HFF-Myc (cell line): ENCODE measurements around the gene F2.

Experiments
- DNase-seq: peaks from one replicate; pipeline ENCODE4 v3.0.0-alpha.2; 2011; ENCODE audit warnings: low read depth; ENCODE audit errors: extremely low read depth
- H3K4me3 ChIP-seq: replicated peaks from 2 replicates; pipeline ENCODE4 v1.5.1; 2011; ENCODE audit warnings: low read depth, mild to moderate bottlenecking, control low read depth, low read length
- CTCF ChIP-seq: IDR thresholded peaks from 2 replicates; pipeline ENCODE4 v1.5.1; 2012; ENCODE audit warnings: mild to moderate bottlenecking, low read depth, low read length, control low read depth; ENCODE audit errors: missing control alignments

Gene F2

GRCh38 chr11:46675288-46675851 lies 43.6 kb upstream of the F2 start:
- DNase-seq, result no peak
- TF ChIP-seq CTCF, result no peak
- H3K4me3 ChIP-seq, result no peak overlapping the region

DNA sequence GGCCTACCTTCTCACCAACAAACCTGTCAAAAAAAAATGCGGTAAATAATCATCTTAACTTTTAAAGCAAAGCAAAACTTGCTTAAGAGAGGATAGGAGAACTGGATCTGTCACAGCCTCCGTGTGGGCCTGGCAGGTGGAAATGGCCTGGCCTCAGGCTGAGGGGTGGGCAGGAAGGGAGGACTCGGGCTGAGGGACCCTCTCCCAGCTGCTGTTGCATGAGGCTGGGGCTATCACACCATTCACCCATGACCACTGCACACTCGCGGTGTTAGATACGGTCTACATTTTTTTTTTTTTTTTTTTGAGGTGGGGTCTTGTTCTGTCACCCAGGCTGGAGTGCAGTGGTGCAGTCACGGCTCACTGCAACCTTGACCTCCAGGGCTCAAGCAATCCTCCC lies 43.1 kb upstream of the F2 start:
- TF ChIP-seq CTCF, result no peak
- DNase-seq, result no peak
- H3K4me3 ChIP-seq, result no peak overlapping the region

DNA sequence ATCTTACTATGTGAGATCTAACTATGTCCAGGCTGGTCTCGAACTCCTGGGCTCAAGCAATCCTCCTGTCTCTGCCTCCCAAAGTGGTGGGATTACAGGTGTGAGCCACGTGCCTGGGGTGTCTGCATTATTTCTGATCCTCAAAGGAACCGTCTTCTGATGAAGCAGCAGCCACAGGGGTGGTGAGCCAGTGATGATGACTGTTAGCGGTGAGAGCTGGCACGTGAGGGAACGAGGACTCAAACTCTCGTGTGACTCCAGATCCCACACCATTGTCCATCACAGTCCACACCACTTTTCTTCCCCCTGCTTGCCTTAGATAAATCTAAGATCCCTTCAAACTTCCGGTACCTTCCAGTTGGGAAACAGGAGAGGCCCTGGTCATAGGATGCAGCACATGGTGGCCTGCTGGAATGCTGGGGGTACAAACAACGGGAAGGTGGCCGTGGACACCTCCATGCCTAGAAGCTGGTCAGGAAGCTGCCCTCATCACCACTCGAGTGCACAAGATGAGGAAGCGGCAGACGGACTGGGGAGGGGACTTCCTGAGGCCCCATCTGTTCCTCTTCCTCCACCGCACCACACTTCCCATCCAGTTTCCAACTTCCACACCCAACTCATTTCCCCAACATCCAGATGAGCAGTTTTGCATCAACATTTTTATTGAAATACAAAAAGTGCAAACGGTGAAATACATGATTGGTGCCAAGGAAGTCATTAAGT lies 42.4 kb upstream of the F2 start:
- H3K4me3 ChIP-seq, result no peak overlapping the region
- DNase-seq, result no peak
- no peak for TF ChIP-seq CTCF

DNA sequence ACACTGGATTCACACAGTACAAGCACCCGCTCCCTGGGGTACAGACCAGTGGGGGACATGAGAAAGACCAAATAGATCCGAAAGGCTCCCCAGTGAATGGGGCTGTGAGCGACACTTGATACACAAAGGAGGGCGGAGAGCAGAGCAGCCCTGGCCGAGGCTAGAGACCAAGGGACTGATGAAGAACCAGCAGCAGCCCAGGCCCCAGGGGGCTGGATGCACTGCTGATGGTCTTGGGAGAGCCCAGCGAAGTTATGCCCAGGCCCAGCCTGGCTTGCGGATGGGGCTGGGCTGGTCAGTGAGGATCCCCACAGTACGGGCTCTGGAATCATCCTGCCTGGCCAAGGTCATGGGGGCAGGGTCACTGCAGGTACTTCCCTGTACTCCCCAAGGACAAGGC lies 41.8 kb upstream of the F2 start:
- no peak for TF ChIP-seq CTCF
- no peak for DNase-seq
- no peak overlapping the region for H3K4me3 ChIP-seq

DNA sequence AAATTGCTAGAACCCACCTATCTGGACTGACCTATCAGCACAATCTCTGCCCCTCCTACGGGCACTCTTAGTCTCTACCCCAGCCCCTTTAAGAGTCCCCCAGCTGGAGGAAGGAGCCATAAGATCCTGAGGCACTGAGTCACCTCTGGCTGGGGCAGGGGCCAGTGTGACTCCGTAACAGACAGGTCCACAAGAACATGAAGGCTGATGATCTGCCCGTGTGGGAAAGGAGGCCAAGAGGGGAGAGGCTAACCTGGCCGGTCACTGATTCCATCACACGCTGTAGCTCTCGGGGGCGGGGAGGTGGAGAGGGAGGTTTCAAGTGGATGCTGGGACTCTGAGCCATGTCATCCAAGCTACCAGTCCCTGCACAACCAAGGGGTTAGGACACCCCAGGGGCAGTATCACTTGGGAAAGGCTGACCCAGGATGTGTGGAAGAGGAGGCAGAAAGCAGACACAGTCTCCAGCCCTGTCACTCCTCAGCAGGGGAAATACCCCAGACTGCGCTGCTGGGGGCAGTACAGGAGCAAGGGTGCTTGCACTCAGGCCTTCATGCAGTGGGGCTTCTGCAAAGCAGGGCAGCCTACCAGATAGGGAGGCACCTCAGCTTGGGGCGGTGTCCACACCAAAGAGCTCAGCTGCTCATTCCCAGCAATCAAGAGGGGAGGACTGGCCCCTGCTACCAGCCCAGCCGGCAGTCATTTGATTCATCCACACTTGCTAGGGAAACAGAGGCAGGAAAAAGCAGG lies 40.8 kb upstream of the F2 start:
- no peak for TF ChIP-seq CTCF
- H3K4me3 ChIP-seq, result no peak overlapping the region
- DNase-seq, result no peak

- no peak overlapping the region for H3K4me3 ChIP-seq
- no peak for DNase-seq
- TF ChIP-seq CTCF, result no peak
Measured at GRCh38 chr11:46678741-46679130, 40.3 kb upstream of the F2 start.
